Vagina (tissue), 2 donors: ENCODE data around the gene ZNF776. TPM values are rescaled to one million over a fixed set of nuclear protein-coding genes. Genes with fewer than 3 reads are reported as not detected.

ENCODE experiments used
- DNase-seq, 2 donors: peaks; one replicate each; pipeline ENCODE4 v3.0.0-alpha.2; 2017; ENCODE audit errors: extremely low spot score in 2 of 2
- H3K27ac ChIP-seq: fragments of 200-600 bp; sonication (generic); one replicate; pipeline ENCODE4 v1.5.1; 2019
- H3K27me3 ChIP-seq: fragments of 200-600 bp; sonication (generic); one replicate; pipeline ENCODE4 v1.5.1; 2019
- H3K36me3 ChIP-seq, 2 donors: fragments of 200-600 bp; sonication (generic); one replicate each; pipeline ENCODE4 v1.5.1; 2017 to 2019
- H3K4me1 ChIP-seq: fragments of 200-600 bp; sonication (generic); one replicate; pipeline ENCODE4 v1.5.1; 2019
- H3K4me3 ChIP-seq, 2 donors: fragments of 200-600 bp; sonication (generic); 1 replicate in 1 of 2; 2 replicates in 1 of 2; pipeline ENCODE4 v1.5.1; 2016 to 2019
- H3K9me3 ChIP-seq: fragments of 200-600 bp; sonication (generic); one replicate; pipeline ENCODE4 v1.5.1; 2019
- POLR2A ChIP-seq, 2 donors: fragments of 450-650 bp; IDR thresholded peaks; one replicate each; pipeline ENCODE4 v1.6.1; 2017; ENCODE audit warnings: antibody characterized with exemption in 2 of 2, mild to moderate bottlenecking in 2 of 2, moderate library complexity in 2 of 2
- POLR2AphosphoS5 ChIP-seq, 2 donors: sonication (generic); formaldehyde crosslinking; IDR thresholded peaks; one replicate each; pipeline ENCODE4 v1.9.0; 2017; ENCODE audit warnings: antibody characterized with exemption in 2 of 2, mild to moderate bottlenecking in 2 of 2, low read depth in 1 of 2; ENCODE audit not compliant: insufficient read depth in 1 of 2
- intact Hi-C: fragments of 100-400 bp; cut with DNase I; formaldehyde crosslinking; loops from one replicate; pipeline ENCODE4 v1.15.1; 2023
- total RNA-seq: library from RNA; depleted of rRNA; stranded (reverse); fragments of >200 nt; gene quantifications from one replicate; pipeline ENCODE4 v1.2.3, GENCODE V29; 2016
- TF ChIP-seq, protein P1 (sequence below), 3 experiments: fragments of 450-650 bp in 2 of 3; fragments of 200-600 bp in 1 of 3; sonication (generic) in 1 of 3; IDR thresholded peaks; one replicate each; pipeline ENCODE4 v1.5.1; 2017 to 2019; ENCODE audit warnings: antibody characterized with exemption in 3 of 3, mild to moderate bottlenecking in 2 of 3, moderate library complexity in 2 of 3

ZNF776 gene
- total RNA-seq, 1 donor from 2014 or later, result 6.9 TPM

- intact Hi-C loops, result no loop called here
- no peak for DNase-seq
Measured at GRCh38 chr19:57778336-57778735, 31.7 kb downstream of the ZNF776 start.

DNA sequence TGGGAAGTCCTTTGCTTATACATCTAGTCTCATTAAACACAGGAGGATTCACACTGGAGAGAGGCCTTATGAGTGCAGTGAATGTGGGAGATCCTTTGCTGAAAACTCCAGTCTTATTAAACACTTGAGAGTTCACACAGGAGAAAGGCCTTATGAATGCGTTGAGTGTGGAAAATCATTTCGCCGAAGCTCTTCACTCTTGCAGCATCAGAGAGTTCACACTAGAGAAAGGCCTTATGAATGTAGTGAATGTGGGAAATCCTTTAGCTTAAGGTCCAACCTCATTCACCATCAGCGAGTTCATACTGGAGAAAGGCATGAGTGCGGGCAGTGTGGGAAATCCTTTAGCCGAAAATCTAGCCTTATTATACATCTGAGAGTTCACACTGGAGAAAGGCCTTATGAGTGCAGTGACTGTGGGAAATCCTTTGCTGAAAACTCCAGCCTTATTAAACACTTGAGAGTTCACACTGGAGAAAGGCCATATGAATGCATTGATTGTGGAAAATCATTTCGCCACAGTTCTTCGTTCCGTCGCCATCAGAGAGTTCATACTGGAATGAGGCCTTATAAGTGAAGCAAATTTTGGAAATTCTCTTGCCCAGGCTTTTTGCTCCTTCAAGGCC, 32.7 kb downstream of the ZNF776 start:
- H3K9me3 ChIP-seq, result peaks cover 72% of the 10 kb centered on the region
- intact Hi-C loops, result no loop called here

More at GRCh38 chr19:57778336-57778735, 31.7 kb downstream of the ZNF776 start:
- no peaks in the 10 kb centered on the region for H3K27me3 ChIP-seq
- no peak for TF ChIP-seq POLR2AphosphoS5 (IDR thresholded peaks at IDR 0.05; ENCODE audit: insufficient read depth in 1 of 2, low read depth in 1 of 2)
- no peak for TF ChIP-seq POLR2A (IDR thresholded peaks at IDR 0.05)
- TF ChIP-seq, protein P1, sequence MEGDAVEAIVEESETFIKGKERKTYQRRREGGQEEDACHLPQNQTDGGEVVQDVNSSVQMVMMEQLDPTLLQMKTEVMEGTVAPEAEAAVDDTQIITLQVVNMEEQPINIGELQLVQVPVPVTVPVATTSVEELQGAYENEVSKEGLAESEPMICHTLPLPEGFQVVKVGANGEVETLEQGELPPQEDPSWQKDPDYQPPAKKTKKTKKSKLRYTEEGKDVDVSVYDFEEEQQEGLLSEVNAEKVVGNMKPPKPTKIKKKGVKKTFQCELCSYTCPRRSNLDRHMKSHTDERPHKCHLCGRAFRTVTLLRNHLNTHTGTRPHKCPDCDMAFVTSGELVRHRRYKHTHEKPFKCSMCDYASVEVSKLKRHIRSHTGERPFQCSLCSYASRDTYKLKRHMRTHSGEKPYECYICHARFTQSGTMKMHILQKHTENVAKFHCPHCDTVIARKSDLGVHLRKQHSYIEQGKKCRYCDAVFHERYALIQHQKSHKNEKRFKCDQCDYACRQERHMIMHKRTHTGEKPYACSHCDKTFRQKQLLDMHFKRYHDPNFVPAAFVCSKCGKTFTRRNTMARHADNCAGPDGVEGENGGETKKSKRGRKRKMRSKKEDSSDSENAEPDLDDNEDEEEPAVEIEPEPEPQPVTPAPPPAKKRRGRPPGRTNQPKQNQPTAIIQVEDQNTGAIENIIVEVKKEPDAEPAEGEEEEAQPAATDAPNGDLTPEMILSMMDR (IDR thresholded peaks at IDR 0.05), result no peak
- H3K36me3 ChIP-seq, result peaks cover 11 to 88% of the 10 kb centered on the region in 2 donors
- H3K4me1 ChIP-seq, result no peaks in the 10 kb centered on the region
- no peak overlapping the region for H3K27ac ChIP-seq
- peaks cover 73% of the 10 kb centered on the region for H3K9me3 ChIP-seq
- H3K4me3 ChIP-seq, result no peak overlapping the region

GRCh38 chr19:57786286-57786685, 39.7 kb downstream of the ZNF776 start:
- Histone ChIP-seq H3K4me3 (peak overlapping the region in 1 of 2 donors; percentile 11), H3K27me3 (no peaks in the 10 kb centered on the region), H3K36me3 (peaks cover 0 to 61% of the 10 kb centered on the region in 2 donors), H3K4me1 (no peaks in the 10 kb centered on the region), H3K9me3 (peaks cover 59% of the 10 kb centered on the region), H3K27ac (no peak overlapping the region)
- intact Hi-C loops, result no loop called here
- TF ChIP-seq POLR2A (IDR thresholded peaks at IDR 0.05) (no peak), POLR2AphosphoS5 (IDR thresholded peaks at IDR 0.05; ENCODE audit: insufficient read depth in 1 of 2, low read depth in 1 of 2) (no peak)
- TF ChIP-seq, protein P1 (IDR thresholded peaks at IDR 0.05), result no peak
- no peak for DNase-seq

More for the DNA sequence above, 32.7 kb downstream of the ZNF776 start:
- no peak overlapping the region for H3K27ac ChIP-seq
- no peak for TF ChIP-seq POLR2A (IDR thresholded peaks at IDR 0.05)
- TF ChIP-seq POLR2AphosphoS5 (IDR thresholded peaks at IDR 0.05; ENCODE audit: insufficient read depth in 1 of 2, low read depth in 1 of 2), result no peak
- TF ChIP-seq, protein P1 (IDR thresholded peaks at IDR 0.05), result no peak
- no peaks in the 10 kb centered on the region for H3K4me1 ChIP-seq
- no peak overlapping the region for H3K4me3 ChIP-seq
- no peak for DNase-seq
- H3K27me3 ChIP-seq, result no peaks in the 10 kb centered on the region
- H3K36me3 ChIP-seq, result peaks cover 11 to 90% of the 10 kb centered on the region in 2 donors

DNA sequence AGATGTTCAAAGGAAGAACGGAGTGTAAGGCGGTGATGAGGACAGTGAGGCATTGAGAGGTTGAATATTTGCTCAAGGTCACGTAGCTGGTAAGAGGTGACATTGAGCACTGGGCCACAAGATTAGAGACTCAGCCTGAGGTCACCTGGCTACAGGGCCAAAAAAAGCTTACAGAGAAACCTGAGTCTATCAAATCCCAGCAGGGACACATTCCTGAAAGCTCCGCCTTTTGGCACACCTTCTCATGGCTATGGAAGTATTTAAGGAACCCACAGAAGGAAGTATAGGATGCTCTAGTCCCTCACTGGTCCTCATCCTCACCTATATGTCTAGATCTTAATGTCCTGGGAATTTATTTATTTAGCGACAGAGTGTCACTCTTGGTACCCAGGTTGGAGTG, 40.3 kb downstream of the ZNF776 start:
- Histone ChIP-seq H3K27me3 (no peaks in the 10 kb centered on the region), H3K4me3 (no peak overlapping the region), H3K9me3 (peaks cover 59% of the 10 kb centered on the region), H3K36me3 (peaks cover 0 to 61% of the 10 kb centered on the region in 2 donors), H3K27ac (no peak overlapping the region), H3K4me1 (no peaks in the 10 kb centered on the region)
- intact Hi-C loops, result no loop called here
- TF ChIP-seq POLR2AphosphoS5 (IDR thresholded peaks at IDR 0.05; ENCODE audit: insufficient read depth in 1 of 2, low read depth in 1 of 2), result no peak
- TF ChIP-seq, protein P1 (IDR thresholded peaks at IDR 0.05), result no peak
- no peak for TF ChIP-seq POLR2A (IDR thresholded peaks at IDR 0.05)
- DNase-seq, result no peak

GRCh38 chr19:57788114-57788692, 41.6 kb downstream of the ZNF776 start:
- H3K36me3 ChIP-seq, result peaks cover 0 to 60% of the 10 kb centered on the region in 2 donors
- intact Hi-C loops, result no loop called here
- no peak for TF ChIP-seq POLR2AphosphoS5 (IDR thresholded peaks at IDR 0.05; ENCODE audit: insufficient read depth in 1 of 2, low read depth in 1 of 2)
- TF ChIP-seq, protein P1 (IDR thresholded peaks at IDR 0.05), result no peak
- TF ChIP-seq POLR2A (IDR thresholded peaks at IDR 0.05), result no peak
- H3K27ac ChIP-seq, result no peak overlapping the region
- H3K4me1 ChIP-seq, result no peaks in the 10 kb centered on the region
- H3K4me3 ChIP-seq, result no peak overlapping the region
- H3K27me3 ChIP-seq, result no peaks in the 10 kb centered on the region
- peaks cover 47% of the 10 kb centered on the region for H3K9me3 ChIP-seq
- DNase-seq, result no peak
